GM21825 (cell line): Measurements from ENCODE around the gene SORBS1.

Experiments
- ATAC-seq: cut with Tn5 transposase; IDR thresholded peaks from one replicate; pipeline ENCODE4 v1.9.1; 2021; ENCODE audit warnings: mild to moderate bottlenecking, moderate library complexity; ENCODE audit not compliant: unreplicated experiment

Gene SORBS1

GRCh38 chr10:95566136-95566535 lies 5.0 kb upstream of the SORBS1 start:
- ATAC-seq, result no peak

DNA sequence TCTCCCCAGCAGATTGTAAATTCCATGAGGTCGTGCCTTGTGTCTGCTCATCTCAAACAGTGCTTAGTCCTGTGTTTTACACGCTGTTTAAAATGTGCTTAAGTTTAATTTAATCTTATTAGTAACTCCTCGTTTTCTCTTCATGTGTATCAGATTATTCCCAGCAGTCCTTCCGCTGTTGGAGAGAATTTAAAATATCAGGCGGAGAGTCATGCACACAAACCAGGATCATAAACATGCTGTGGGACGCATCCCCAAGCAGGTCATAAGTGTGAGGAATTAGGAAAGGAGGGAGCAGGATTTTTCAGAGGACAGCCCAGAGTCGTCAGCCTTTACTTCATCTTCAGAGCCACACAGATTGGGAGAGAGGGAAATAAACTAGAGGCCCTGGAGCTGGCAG lies 4.2 kb upstream of the SORBS1 start:
- no peak for ATAC-seq

GRCh38 chr10:95564291-95564690 lies 3.1 kb upstream of the SORBS1 start:
- ATAC-seq, result no peak

DNA sequence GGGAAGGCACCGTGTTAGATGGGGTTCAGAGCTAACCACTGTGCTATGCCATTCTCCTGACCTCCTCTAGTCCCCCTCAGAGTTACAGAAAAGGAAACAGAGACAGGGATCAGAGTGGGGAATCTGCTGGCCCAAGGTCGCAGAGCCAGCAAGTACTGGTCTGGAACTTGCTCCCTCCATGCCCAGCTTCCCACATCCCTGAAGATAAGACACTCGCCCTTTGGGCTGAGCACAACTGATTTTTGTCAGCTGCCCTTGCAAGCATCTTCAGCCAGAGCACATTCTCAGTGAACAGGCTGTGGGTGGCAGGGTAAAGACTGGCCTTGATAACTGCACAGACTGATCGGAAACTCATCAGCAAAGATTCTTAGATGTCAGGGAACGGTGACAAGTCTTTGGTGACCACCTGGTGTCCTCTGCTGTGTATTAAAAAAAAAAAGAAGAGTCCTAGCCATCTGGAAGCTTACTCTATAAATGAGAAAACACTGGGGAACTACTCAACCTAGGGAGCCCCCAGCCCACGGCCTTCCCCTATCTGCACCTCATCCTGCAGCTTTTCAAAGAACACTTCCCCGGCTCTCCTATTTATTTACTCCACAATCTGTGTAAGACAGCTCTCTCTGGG lies 1.3 kb upstream of the SORBS1 start:
- ATAC-seq, result no peak

DNA sequence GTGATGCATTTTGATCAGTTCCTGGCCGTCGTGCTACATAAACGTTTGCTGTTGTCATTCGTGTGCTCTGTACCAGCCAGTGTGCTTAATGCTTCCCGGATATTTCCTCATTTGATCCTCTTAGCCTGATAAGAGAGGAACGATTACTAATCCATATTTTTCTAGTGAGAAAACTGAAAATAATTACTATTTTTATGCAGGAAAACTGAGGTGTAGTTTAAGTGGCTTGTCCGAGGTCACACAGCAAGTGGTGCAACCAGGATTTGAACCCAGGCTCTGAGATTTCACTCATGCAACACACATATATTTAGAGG lies 650 bp upstream of the SORBS1 start:
- no peak for ATAC-seq

GRCh38 chr10:95560278-95561176 lies 644 bp downstream of the SORBS1 start:
- no peak for ATAC-seq

GRCh38 chr10:95559896-95560277 lies 1.3 kb downstream of the SORBS1 start:
- ATAC-seq, result no peak

GRCh38 chr10:95559471-95559870 lies 1.7 kb downstream of the SORBS1 start:
- no peak for ATAC-seq

- ATAC-seq, result no peak
These were observed 2.4 kb downstream of the SORBS1 start for GRCh38 chr10:95558593-95559320.

DNA sequence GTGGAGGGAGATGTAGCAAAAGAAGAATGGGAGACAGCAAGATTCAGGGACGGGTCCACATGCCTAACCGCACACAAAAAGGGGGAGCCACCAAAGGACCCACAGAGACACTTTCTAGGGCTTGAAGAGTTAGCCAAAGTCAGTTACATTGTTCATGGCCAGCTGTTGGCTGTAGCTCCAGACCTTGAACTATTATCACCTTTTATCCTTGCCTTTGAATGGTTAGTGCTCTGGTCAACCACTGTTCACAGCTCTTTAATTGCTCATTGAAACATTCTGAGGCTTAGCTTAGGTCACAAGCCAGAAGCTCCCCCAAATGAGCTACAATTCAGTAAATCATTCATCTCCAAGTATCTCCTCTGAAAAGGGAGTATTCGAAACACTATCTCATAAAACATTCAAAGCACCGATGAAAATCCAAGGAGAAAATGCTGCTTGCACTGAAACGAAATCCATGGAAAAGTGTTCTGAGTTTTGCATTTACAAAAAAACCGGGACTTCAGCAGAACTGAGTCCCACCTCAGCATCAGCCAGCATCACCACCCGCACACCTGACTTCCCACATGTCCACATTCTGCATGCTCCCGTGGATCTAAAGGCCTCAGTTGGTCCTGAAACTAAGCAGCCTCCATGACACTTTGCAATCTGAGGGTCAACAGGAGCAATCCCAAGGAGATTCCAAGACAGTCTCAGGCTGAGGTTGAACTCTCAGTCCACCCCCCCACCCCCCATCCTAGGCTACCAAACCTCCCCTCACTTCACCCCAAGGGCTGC lies 4.0 kb downstream of the SORBS1 start:
- no peak for ATAC-seq

- ATAC-seq, result no peak
These were observed 7.5 kb downstream of the SORBS1 start for GRCh38 chr10:95553674-95554073.

DNA sequence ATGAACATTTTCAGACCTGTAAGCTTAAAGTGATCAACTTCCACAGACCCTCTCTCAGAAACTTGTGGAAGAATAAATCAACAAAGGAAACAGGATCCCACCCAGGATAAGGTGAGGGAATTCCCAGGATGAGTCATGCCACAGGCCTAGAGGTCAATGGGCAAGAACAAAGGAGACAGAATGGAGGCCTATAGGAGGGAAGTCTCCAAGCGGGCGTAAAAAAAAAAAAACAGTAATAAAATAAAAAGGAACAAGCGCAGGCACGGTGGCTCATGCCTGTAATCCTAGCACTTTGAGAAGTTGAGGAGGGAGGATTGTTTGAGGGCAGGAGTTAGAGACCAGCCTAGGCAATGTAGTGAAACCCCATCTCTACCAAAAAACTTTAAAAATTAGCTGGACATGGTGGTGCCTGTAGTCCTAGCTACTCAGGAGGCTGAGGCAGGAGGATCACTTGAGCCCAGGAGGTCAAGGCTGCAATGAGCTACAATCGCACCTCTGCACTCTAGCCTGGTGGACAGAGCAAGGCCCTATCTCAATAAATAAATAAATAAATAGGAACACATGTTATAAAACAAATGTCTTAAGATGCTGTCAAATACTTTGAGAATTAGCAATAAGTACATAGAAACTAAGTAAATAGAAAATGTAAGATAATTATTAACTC lies 8.4 kb downstream of the SORBS1 start:
- ATAC-seq, result no peak

DNA sequence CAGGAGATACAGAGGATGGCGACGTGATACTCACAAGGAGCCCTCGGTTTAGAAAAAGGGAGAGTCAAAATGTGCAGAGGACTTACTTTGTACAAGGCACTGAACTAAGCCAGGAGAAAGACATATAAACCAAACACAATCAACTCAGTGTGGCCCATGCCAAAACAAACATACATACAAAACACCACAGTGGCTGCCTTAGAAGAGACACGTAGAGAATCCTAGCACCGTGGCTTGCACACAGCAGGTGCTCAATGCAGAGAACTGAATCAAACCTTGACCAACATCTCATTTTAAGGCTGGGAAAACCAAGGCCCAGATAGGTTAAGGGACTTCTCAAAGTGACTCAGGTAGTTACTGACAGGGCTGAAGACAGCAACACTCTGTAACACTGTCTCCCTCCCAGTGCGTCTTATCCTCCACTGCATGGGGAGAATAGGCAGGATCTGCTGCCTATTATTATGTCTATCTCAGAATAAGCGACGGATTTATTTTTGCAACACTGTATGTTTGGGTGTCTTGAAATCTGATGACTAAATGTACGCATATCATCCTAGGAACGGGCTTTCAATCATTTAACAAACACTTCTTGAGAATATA lies 11.0 kb downstream of the SORBS1 start:
- ATAC-seq, result no peak

GRCh38 chr10:95547791-95548435 lies 13.3 kb downstream of the SORBS1 start:
- no peak for ATAC-seq

DNA sequence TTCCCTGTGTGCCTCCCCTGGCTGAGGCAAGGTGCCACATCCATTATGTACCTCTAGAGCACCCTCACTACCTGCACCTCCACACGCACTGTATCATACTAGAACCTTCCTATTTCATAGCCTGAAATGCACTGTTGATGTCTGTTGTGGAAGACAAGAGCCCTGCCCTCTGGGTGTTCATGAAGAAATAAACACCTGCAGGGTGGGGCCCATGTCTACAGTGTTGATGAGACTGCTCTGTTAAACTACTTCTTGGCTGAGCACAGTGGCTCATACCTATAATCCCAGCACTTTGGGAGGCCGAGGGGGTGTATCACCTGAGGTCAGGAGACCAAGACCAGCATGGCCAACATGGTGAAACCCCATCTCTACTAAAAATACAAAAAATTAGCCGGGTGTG lies 14.0 kb downstream of the SORBS1 start:
- ATAC-seq, result no peak

GRCh38 chr10:95545981-95546380 lies 15.2 kb downstream of the SORBS1 start:
- no peak for ATAC-seq

DNA sequence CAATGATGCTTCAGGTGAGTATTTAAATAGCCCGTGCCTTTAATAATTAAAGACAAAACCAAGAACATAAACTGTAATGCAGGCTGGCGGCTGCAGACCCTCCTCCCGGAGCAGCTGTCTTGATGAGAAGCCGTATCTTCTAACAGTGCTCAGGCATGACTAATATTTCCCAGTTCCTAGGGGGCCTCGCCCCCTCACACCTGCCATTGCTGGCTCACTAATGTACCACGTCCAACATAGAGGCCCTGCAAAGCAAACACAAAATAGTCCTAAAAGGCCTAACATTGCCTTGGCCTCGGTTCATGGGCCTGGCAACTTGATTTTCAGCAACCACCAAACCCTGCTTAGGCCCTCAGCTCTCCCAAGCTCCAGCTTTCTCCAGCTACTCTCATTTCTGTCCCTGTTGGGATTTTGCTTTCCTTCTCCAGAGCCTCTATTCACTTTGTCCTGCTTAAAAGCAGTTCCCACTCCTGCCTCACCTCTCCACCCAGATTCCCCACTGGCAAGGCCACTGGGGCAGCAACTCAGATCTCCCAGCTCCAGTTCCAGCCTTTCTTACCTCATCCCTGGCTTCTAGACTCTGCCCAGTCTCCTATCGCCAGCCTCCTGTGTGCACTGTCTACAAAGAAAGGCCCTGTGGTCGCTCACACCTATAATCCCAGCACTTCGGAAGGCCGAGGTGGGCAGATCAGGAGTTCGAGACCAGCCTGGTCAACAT lies 16.2 kb downstream of the SORBS1 start:
- no peak for ATAC-seq

DNA sequence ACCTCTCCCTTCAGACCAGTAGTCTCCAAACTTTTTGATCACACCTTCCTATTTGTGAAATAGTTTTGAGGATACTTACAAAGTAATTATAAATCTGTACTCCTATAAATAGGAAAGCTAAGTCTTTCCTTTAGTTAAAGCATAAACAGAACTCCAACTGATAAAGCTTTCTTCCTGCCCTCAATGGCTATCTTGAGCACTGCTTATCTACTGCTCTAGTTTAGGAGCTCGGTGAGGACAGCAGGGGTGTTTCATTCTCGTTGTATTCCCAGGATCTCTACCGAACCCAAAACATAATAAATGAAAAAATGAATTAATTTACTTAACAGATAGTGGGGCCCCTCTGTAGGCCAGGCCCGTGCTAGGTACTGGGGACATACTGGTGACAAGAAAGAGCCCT lies 17.7 kb downstream of the SORBS1 start:
- no peak for ATAC-seq

GRCh38 chr10:95542761-95543160 lies 18.4 kb downstream of the SORBS1 start:
- ATAC-seq, result no peak
